Motor neuron (in vitro differentiated cells): ENCODE measurements around the gene FNDC3B. TPM values are rescaled to one million over a fixed set of nuclear protein-coding genes. Genes with fewer than 3 reads are reported as not detected.
A peak's percentile ranks its signal among the peaks of the same experiment; 100 is the strongest.

ENCODE experiments used
- ATAC-seq, 8 experiments: fragments of 200-7000 bp; cut with Tn5 transposase; replicated peaks in 6 of 8; 2 replicates each; pipeline ENCODE4 v1.8.0; 2021; ENCODE audit warnings: mild to moderate bottlenecking in 8 of 8, moderate library complexity in 8 of 8
- H3K27ac ChIP-seq, 2 donors: fragments of 250-450 bp; sonication (Bioruptor Pico); 2 replicates each; pipeline ENCODE4 v1.9.0; 2021; ENCODE audit warnings: antibody characterized with exemption in 2 of 2, mild to moderate bottlenecking in 2 of 2, moderate library complexity in 1 of 2
- H3K4me1 ChIP-seq, 2 donors: fragments of 250-450 bp; sonication (Bioruptor Pico); replicated peaks in 1 of 2; 2 replicates each; pipeline ENCODE4 v1.6.1; 2021; ENCODE audit warnings: antibody characterized with exemption in 2 of 2, mild to moderate bottlenecking in 2 of 2, moderate library complexity in 1 of 2
- H3K4me3 ChIP-seq, 5 donors: fragments of 250-450 bp; sonication (Bioruptor Pico); 2 replicates each; pipeline ENCODE4 v1.9.0; 2021; ENCODE audit warnings: antibody characterized with exemption in 5 of 5, mild to moderate bottlenecking in 5 of 5, moderate library complexity in 4 of 5
- WGBS, 10 experiments: fragments of 450-650 bp; shearing (Covaris generic); methylation state at CpG; one replicate each; pipeline ENCODE4 v1.0.0; 2022; 5-methylcytosine and 5-hydroxymethylcytosine counted together
- in situ Hi-C, 9 experiments: fragments of 400-800 bp; cut with MboI; loops; one replicate each; pipeline ENCODE4 v1.15.0; 2021; ENCODE audit warnings: low sequenced_read_pairs in 9 of 9, low pct_unique_long_range_greater_than_20kb in 2 of 9; ENCODE audit not compliant: unreplicated experiment in 9 of 9
- total RNA-seq, 8 experiments: library from RNA; unstranded; fragments of 300-600 nt; gene quantifications; 2 replicates each; pipeline versions ENCODE4 v1.2.3 to v1.2.4, GENCODE V29; 2022

The FNDC3B gene
- total RNA-seq, 8 experiments from 2014 or later, result 12.4 to 77.0 (median 36.6) TPM

DNA sequence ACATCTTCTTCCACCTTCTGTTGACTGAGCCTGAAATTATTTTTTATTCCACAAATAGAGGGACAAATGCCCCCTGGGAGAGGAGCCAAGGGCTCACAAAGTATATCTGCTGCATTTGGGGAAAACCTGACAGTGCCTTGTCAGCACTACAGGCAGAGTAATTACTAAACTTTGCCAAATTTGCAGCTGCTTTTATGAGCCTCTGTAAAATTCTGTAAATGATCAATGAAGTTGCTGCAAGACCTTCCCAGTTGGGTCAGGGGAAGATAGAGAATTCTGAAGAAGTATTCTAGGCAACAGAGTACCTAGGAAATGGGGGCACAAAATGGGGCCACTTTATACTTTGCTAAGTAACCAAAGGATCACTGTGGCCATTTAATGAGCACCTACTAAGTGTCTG is 398.3 kb downstream of the FNDC3B start:
- Histone ChIP-seq H3K4me3 (no peak overlapping the region), H3K27ac (no peak overlapping the region), H3K4me1 (no peaks in the 10 kb centered on the region)
- ATAC-seq, result no peak
- in situ Hi-C loops, result no loop called here

DNA sequence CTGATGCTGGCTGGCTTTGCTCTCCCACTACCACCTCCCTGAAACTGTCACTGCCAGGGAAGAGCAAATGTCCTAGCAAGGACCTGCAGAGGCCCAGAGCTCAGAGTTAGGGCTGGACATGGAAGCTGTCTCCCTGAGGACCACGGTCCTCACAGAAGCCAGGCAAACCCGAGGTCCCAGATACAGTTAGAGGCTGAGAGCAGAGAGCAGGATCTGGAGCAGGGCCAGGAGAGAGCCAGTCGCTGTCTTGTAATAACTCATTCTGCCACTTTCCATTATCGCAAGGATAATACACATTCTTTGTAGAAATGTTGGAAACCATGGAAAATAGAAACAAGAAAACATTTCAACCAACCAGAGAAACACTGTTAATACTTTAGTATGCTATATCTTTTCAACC is 398.8 kb downstream of the FNDC3B start:
- no peak overlapping the region for H3K4me3 ChIP-seq
- no peak overlapping the region for H3K27ac ChIP-seq
- 14 to 100% (median 47%) methylated on average over 1 to 4 of the region's 4 CpGs; no CpG with 5 or more reads in 2 of the 10 experiments for WGBS, 10 experiments
- ATAC-seq, result peak in 3 of 8 experiments; percentile 56 to 87 (median 58)
- in situ Hi-C loops, result no loop called here
- no peaks in the 10 kb centered on the region for H3K4me1 ChIP-seq

DNA sequence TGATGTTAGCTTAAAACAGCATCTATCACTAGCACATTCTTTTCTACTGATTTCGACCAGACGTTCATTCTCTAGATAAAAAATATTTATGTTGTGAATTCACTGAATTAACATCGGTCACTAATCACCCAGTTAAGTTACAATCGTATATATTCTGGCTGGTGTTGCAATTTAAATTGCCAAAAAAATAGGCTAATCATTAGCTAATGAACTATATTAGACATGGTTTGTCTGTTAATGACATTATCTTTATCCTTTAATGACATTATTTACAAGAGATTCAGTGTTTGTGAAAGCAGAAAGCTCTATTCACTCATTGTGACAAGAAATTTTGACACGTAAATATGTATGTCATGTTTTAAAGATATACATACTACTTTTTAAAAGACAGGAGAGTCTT is 402.2 kb downstream of the FNDC3B start:
- Histone ChIP-seq H3K27ac (no peak overlapping the region), H3K4me1 (no peaks in the 10 kb centered on the region), H3K4me3 (no peak overlapping the region)
- in situ Hi-C loops, result no loop called here
- no peak for ATAC-seq
- whole genome bisulfite sequencing, 10 experiments, result 19 to 96% (median 84%) methylated on average over 3 to 5 of the region's 5 CpGs

DNA sequence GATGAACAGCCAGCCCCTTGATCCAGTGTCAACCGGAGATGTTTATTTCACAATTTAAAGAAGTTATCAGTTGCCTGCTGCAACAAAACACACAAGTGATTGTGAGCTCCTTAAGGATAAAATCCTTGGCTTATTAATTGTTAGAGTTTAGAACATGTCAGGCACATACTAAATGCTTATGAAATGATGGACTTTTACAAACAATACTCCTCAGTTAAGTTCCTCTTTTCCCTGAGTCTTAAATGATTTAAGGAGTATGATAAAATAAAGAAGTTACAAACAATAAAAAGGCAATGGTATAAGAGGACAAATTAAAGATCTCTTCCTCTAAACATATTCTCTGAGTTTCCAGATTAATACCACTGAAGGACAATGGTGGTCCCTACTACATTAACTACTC is 403.2 kb downstream of the FNDC3B start:
- ATAC-seq, result no peak
- in situ Hi-C loops, result no loop called here
- 29 to 100% (median 100%) methylated on average over 1 of the region's 1 CpG; no CpG with 5 or more reads in 5 of the 10 experiments for WGBS, 10 experiments
- Histone ChIP-seq H3K4me1 (peaks cover 0 to under 1% of the 10 kb centered on the region in 2 donors), H3K4me3 (no peak overlapping the region), H3K27ac (no peak overlapping the region)

DNA sequence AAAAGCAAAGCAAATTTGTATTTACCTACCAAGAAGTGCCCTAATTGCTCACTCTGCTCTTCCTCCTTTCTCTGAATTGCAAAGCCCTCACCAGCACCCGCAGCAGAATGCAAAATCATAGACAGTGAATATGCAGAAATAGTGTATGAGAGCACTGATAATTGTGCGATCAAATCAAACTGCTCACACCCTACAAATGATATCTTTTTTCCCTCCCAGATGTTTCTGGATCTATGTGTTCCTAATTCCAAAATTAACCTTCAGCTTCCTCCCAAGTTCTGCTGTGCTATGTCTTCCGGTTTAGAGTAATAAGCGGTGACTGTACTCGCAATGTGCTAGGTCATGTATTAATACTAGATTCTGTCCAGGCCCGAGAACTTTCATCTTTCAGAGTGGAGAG is 405.4 kb downstream of the FNDC3B start:
- Histone ChIP-seq H3K4me1 (peaks cover 5 to 8% of the 10 kb centered on the region in 2 donors), H3K27ac (no peak overlapping the region), H3K4me3 (no peak overlapping the region)
- ATAC-seq, result peak in 2 of 8 experiments; percentile 40 to 56
- in situ Hi-C loops, result no loop called here
- WGBS, 10 experiments, result 20 to 94% (median 71%) methylated on average over 1 to 6 of the region's 6 CpGs

DNA sequence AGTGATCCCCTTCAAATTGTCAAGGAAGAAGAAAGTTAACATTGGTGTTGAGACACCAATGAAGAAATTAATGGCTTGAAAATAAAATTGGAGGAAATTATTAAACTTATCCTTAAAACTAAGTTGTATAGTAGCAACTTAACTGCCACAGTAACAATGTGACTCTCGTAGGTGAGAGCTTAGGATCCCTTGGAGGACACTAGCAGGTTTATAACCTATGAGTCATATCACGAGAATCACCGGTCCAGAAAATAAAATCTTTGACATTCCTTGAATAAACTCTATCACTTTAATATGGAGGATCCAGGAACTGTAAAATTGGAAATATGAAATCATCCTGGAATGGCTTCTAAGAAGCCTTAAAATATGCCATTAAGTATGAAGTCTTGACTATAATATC is 406.8 kb downstream of the FNDC3B start:
- WGBS, 10 experiments, result 13 to 84% (median 69%) methylated on average over 1 to 3 of the region's 3 CpGs; no CpG with 5 or more reads in 2 of the 10 experiments
- no peak for ATAC-seq
- in situ Hi-C loops, result no loop called here

DNA sequence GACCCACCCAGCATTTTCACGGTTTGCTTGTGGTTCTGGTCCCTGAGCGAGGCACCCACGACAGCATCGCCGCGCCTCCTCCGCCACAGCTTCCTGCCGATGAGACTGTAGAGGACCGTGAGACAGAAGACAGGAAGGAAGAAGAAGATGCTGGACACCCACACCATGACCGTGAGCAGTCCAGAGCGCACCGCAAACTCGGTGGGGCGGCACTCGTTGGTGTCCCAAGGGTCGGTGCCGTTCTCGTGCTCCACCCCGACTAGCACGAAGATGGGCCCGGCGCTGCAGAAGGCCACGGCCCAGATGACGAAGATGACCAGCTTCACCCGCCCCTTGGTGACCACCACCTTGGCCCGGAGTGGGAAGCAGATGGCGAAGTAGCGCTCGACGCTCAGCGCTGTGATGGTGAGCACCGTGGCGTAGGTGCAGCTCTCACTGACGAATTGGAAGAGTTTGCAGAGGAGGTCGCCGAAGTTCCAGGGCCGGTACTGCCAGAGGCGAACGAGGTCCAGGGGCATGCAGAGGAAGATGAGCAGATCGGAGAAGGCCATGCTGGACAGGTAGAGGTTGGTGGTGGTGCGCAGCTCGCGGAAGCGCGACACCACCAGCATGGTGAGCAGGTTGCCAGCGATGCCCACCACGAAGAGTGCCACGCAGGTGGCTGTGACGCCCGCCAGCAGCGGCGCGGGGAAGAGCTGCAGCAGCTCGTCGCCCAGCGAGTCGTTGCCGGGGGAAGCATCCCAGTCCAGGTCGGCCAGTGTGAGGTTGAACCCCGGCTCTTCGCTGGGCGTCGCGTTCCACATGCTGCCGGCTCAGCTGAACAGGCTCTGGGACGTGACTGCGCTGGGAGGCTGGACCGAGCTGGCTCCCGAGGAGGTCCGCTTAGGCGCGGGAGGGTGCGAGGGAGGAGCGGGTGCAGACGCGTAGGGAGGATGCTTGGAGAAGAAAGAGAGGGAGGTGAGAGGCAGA is 408.5 kb downstream of the FNDC3B start, which contains the start of gene GHSR:
Gene GHSR, minus strand, starts transcription at position 846 of the 969 bp plus-strand sequence. Its CDS starts 43 bp downstream, at position 803.
- 0 to 18% (median 5%) methylated on average over 5 to 28 of the region's 76 CpGs; no CpG with 5 or more reads in 3 of the 10 experiments for WGBS, 10 experiments
- H3K4me1 ChIP-seq, result peaks cover 5 to 10% of the 10 kb centered on the region in 2 donors
- H3K4me3 ChIP-seq, result peak within 1 kb of the TSS; percentile 3 to 27 (median 20)
- no peak within 1 kb of the TSS for H3K27ac ChIP-seq
- peak in 5 of 8 experiments; percentile 50 to 64 (median 54) for ATAC-seq
- in situ Hi-C loops, result no loop called here

More for the DNA sequence above, 406.8 kb downstream of the FNDC3B start:
- Histone ChIP-seq H3K4me1 (peaks cover 5 to 10% of the 10 kb centered on the region in 2 donors), H3K4me3 (no peak overlapping the region), H3K27ac (no peak overlapping the region)

DNA sequence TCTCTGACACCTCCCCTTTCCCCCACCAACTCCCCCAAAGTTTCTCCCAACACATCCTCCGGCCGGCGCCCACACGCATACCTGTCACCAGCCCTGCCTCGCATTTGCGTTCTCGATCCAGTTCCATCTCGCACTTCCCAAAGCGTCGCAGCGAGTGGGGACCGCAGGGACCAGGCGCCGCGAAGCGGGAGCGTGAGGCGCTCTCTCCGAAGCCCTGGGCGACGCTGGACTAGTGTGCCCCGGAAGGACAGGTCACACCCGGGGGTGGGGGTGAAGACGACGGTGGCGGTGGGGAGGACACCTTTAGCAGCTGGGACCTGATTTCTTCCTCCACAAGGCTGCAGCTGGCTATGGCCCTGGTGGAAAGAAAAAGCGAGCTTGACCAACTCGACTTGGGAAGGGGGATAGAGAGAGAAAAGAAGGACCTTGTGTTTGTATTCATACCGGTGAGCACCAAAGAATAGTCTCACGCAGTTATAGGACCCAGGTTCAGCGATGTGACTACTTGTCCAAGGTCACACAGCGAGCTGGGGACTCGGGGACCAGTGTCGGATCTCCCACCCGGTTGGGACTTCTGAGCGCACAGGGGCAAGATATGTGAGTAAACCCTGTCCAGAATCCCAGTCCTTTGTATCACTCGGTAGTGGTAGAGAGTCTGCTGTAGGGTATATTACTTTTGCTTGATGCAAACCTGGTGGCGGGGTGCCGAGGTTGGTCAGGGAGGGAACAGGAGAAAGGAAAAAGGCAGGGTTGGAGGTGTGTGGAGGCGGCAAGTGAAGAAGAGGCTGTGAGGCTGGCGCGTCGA is 409.5 kb downstream of the FNDC3B start:
- peak in 5 of 8 experiments; percentile 39 to 66 (median 54) for ATAC-seq
- 2 to 25% (median 7%) methylated on average over 3 to 32 of the region's 43 CpGs; no CpG with 5 or more reads in 3 of the 10 experiments for WGBS, 10 experiments
- no peak overlapping the region for H3K27ac ChIP-seq
- in situ Hi-C loops, result no loop called here
- peak overlapping the region; percentile 3 to 27 (median 20) for H3K4me3 ChIP-seq
- peaks cover 5 to 10% of the 10 kb centered on the region in 2 donors for H3K4me1 ChIP-seq

DNA sequence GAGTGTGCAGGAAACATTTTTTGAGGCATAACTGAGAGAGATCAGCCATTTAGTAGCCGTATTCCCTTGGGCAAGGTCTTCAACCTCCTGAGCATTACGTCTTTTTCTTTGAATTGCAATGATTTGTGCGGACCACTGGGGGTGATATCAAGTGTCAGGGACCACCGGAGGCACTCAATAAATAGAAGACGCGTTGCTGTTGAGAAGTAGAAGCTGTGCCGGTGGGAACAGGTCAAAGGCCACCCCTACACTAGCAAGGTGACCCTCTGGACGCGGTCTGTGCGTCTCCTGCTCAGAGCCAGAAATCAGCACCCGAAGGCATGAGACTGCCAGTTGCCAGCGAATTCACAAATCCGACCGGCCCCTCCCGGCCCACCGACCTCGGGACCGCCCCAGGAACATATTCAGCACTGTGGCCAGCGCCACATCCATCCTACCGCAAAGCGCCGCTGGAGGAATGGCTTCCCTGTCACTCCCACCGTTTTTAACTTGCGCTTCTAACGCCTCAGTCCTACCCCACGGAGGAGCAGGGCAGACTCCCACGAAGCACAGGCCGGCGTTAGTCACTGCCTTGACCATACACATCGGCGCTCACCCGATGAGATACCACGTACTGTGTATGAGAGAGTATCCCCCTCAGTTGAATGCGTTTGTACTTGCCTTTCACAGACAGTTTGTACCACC is 410.2 kb downstream of the FNDC3B start:
- no peak overlapping the region for H3K27ac ChIP-seq
- peaks cover 5 to 10% of the 10 kb centered on the region in 2 donors for H3K4me1 ChIP-seq
- peak overlapping the region in 4 of 5 donors; percentile 1 to 27 (median 8) for H3K4me3 ChIP-seq
- ATAC-seq, result peak; percentile 70 to 96 (median 76)
- 0 to 17% (median 3%) methylated on average over 1 to 23 of the region's 34 CpGs; no CpG with 5 or more reads in 2 of the 10 experiments for WGBS, 10 experiments
- in situ Hi-C loops, result no loop called here

Other genes with a start within 250 kb of the FNDC3B start
- gene PLD1, start 229.1 kb upstream of the FNDC3B start, total RNA-seq, result 10 to 100 TPM in 4 of 8 experiments, 1 to 10 TPM in 2, under 1 TPM in 2; 0.50 to 76.0 (median 13.7) TPM
- gene TMEM212, start 196.2 kb upstream of the FNDC3B start, total RNA-seq, result under 1 TPM in 1 of 8 experiments, not detected in 7; 0.19 TPM